SU-DHL-6 (cell line): ENCODE measurements around the gene SERPINB3.

Experiments
- H2AFZ ChIP-seq: fragments of 200-600 bp; sonication (generic); 2 replicates; pipeline ENCODE4 v1.6.1; 2014; ENCODE audit warnings: low read depth, mild to moderate bottlenecking, moderate library complexity, mixed read lengths, antibody characterized with exemption, low read length; ENCODE audit not compliant: severe bottlenecking
- H3F3A ChIP-seq: fragments of 200-600 bp; shearing (Covaris generic); 2 replicates; pipeline ENCODE4 v1.6.0; 2016; ENCODE audit warnings: antibody characterized with exemption, mild to moderate bottlenecking; ENCODE audit not compliant: insufficient read depth
- H3K27ac ChIP-seq: fragments of 200-600 bp; sonication (generic); 2 replicates; pipeline ENCODE4 v1.5.1; 2016; ENCODE audit warnings: low read depth, mild to moderate bottlenecking, low read length, moderate library complexity, mixed read lengths
- H3K27me3 ChIP-seq: fragments of 200-600 bp; sonication (generic), shearing (Covaris generic); 2 replicates; pipeline ENCODE4 v1.6.0; 2014; ENCODE audit warnings: mild to moderate bottlenecking, low read length
- H3K36me3 ChIP-seq: fragments of 200-600 bp; sonication (generic); 2 replicates; pipeline ENCODE4 v1.6.1; 2014; ENCODE audit warnings: mild to moderate bottlenecking, low read length, mixed read lengths
- H3K4me2 ChIP-seq: fragments of 300-600, 200-600 bp; shearing (Covaris generic), sonication (generic); 2 replicates; pipeline ENCODE4 v1.6.0; 2014; ENCODE audit warnings: low read length, low read depth, mild to moderate bottlenecking; ENCODE audit not compliant: poor library complexity, severe bottlenecking
- H3K4me3 ChIP-seq: fragments of 200-600 bp; sonication (generic); 2 replicates; pipeline ENCODE4 v1.5.1; 2014; ENCODE audit warnings: antibody characterized with exemption, low read length, mild to moderate bottlenecking, mixed read lengths; ENCODE audit not compliant: insufficient read depth, poor library complexity, severe bottlenecking
- H3K79me2 ChIP-seq: fragments of 200-600 bp; sonication (generic); 2 replicates; pipeline ENCODE4 v1.6.1; 2014; ENCODE audit warnings: mild to moderate bottlenecking, low read length, moderate library complexity; ENCODE audit not compliant: insufficient read depth
- H3K9ac ChIP-seq: fragments of 200-600 bp; sonication (generic); 2 replicates; pipeline ENCODE4 v1.7.0; 2014; ENCODE audit warnings: mild to moderate bottlenecking, low read length
- H3K9me2 ChIP-seq: fragments of 200-600 bp; sonication (generic); replicated peaks from 2 replicates; pipeline ENCODE4 v1.6.1; 2014; ENCODE audit warnings: low read length; ENCODE audit not compliant: insufficient read depth
- H3K9me3 ChIP-seq: fragments of 200-600 bp; sonication (generic); 2 replicates; pipeline ENCODE4 v1.6.1; 2014; ENCODE audit warnings: low read length, mixed read lengths; ENCODE audit not compliant: insufficient read depth
- H4K20me1 ChIP-seq: fragments of 200-600 bp; sonication (generic); 2 replicates; pipeline ENCODE4 v1.6.1; 2014; ENCODE audit warnings: low read depth, mild to moderate bottlenecking, antibody characterized with exemption, low read length, moderate library complexity, mixed read lengths
- EZH2phosphoT487 ChIP-seq: fragments of 200-600 bp; sonication (generic), shearing (Covaris generic); conservative IDR thresholded peaks from 2 replicates; pipeline ENCODE4 v1.6.1; 2018; ENCODE audit warnings: mild to moderate bottlenecking, antibody characterized with exemption, low read length, moderate library complexity, mixed read lengths
- TF ChIP-seq, protein P1 (sequence below): fragments of 200-600 bp; sonication (generic); IDR thresholded peaks from one replicate; pipeline ENCODE4 v1.5.1; 2017; ENCODE audit warnings: antibody characterized with exemption, mild to moderate bottlenecking, low read length, moderate library complexity; ENCODE audit not compliant: insufficient read depth, poor library complexity, severe bottlenecking

The SERPINB3 gene

DNA sequence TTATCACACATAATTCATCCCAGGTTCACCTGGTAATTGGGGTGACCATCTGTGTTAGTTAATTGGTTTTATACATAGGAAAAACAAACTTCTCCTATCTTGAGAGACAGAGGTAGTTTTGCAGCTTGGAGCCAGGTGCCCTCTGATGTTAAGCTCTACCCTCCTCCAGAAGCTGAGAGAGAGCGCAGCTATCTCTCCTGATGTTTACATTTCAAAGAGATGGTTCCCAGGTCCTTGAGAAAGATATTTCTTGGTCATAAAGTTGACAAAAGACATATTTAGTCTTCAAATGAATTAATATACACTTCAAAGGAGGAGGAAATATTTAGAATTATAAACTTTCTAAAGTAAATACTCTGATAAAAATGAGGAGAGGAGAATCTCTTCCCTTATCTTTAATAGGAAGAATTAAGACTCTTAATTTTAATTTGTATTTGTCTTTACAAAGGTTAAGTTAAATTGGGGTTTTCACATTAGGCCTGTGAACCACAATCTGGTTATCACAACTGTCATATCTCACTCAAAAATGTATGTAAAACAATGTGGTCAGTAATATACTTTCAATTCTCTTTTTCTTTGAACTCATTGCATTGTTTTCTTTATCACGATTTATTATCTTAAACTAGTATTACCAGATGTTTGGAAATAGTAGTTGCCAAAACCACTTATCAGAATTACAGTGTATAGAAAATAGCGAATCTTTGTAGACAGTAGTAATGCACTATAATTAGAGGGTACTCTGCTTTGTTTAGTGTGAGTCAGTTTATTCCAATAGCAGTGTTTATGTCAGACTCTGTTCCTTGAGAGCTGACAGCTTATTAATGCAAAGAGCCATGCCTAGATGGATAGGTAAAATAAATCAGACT is 44.4 kb downstream of the SERPINB3 start:
- TF ChIP-seq, protein P1, sequence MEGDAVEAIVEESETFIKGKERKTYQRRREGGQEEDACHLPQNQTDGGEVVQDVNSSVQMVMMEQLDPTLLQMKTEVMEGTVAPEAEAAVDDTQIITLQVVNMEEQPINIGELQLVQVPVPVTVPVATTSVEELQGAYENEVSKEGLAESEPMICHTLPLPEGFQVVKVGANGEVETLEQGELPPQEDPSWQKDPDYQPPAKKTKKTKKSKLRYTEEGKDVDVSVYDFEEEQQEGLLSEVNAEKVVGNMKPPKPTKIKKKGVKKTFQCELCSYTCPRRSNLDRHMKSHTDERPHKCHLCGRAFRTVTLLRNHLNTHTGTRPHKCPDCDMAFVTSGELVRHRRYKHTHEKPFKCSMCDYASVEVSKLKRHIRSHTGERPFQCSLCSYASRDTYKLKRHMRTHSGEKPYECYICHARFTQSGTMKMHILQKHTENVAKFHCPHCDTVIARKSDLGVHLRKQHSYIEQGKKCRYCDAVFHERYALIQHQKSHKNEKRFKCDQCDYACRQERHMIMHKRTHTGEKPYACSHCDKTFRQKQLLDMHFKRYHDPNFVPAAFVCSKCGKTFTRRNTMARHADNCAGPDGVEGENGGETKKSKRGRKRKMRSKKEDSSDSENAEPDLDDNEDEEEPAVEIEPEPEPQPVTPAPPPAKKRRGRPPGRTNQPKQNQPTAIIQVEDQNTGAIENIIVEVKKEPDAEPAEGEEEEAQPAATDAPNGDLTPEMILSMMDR = no peak
- no peak for TF ChIP-seq EZH2phosphoT487
- Histone ChIP-seq H3K4me3 (no peak overlapping the region), H3K9me3 (no peaks in the 10 kb centered on the region), H2AFZ (no peak overlapping the region), H4K20me1 (no peaks in the 10 kb centered on the region), H3F3A (no peaks in the 10 kb centered on the region), H3K36me3 (no peaks in the 10 kb centered on the region), H3K27ac (no peak overlapping the region), H3K9me2 (no peaks in the 10 kb centered on the region), H3K79me2 (no peaks in the 10 kb centered on the region), H3K27me3 (no peaks in the 10 kb centered on the region), H3K9ac (no peak overlapping the region), H3K4me2 (no peak overlapping the region)

DNA sequence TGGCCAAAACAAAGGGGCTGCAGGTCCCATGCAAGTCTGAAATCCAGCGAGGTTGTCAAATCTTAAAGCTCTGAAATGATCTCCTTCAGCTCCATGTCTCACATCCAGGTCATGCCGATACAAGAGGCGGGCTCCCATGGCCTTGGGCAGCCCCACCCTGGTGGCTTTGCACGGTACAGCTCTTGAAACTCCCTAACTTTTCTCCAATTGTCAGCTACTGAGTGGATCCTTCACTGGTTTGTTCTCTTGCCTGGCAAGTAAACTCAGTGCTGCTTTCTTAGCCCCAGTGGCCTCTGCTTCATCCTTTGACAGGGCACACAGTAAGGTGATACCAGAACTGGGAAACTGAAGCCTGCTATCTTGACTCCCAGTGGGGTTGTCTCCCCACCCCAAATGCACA is 48.3 kb downstream of the SERPINB3 start:
- no peaks in the 10 kb centered on the region for H3K27me3 ChIP-seq
- H3K36me3 ChIP-seq = no peaks in the 10 kb centered on the region
- no peaks in the 10 kb centered on the region for H3K9me3 ChIP-seq
- H3F3A ChIP-seq = no peaks in the 10 kb centered on the region
- no peak overlapping the region for H3K27ac ChIP-seq
- no peak overlapping the region for H3K9ac ChIP-seq
- H3K4me2 ChIP-seq = no peak overlapping the region
- no peaks in the 10 kb centered on the region for H3K79me2 ChIP-seq
- no peaks in the 10 kb centered on the region for H4K20me1 ChIP-seq
- no peak overlapping the region for H3K4me3 ChIP-seq
- no peak for TF ChIP-seq EZH2phosphoT487
- TF ChIP-seq, protein P1 = no peak
- H2AFZ ChIP-seq = no peak overlapping the region
- H3K9me2 ChIP-seq = no peaks in the 10 kb centered on the region

DNA sequence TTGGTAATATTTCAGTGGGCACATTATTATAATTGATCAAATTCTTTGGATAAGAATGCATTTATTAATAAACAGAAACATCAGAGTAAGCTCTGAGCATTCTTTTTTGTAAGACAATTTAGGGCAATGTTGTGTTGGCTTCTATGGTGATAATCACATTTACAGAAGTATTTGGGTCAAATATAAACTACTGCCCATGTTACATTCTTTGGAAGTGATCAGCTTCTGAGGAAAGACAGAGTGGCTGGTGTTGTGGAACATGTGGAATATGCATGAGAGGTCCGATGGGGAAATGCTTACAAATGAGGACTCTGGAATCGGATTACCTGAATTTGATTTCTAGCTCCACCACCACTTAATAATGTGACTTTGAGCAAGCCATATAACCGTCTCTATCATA is 55.2 kb downstream of the SERPINB3 start:
- Histone ChIP-seq H4K20me1 (no peaks in the 10 kb centered on the region), H3K27ac (no peak overlapping the region), H3F3A (no peaks in the 10 kb centered on the region), H3K27me3 (no peaks in the 10 kb centered on the region), H3K9me2 (no peaks in the 10 kb centered on the region), H3K36me3 (no peaks in the 10 kb centered on the region), H3K4me3 (no peak overlapping the region), H2AFZ (no peak overlapping the region), H3K4me2 (no peak overlapping the region), H3K79me2 (no peaks in the 10 kb centered on the region), H3K9ac (no peak overlapping the region), H3K9me3 (no peaks in the 10 kb centered on the region)
- TF ChIP-seq EZH2phosphoT487 = no peak
- TF ChIP-seq, protein P1 = no peak
